ENCODE results near the gene TMCO4.

- no peak for TF ChIP-seq CTCF (conservative IDR thresholded peaks at IDR 0.05; ENCODE audit: low read length)
- TF ChIP-seq EZH2phosphoT487 (IDR thresholded peaks at IDR 0.05; ENCODE audit: borderline replicate concordance, low read depth, low read length), result no peak
Measured at GRCh38 chr1:19828546-19828945, 28.8 kb upstream of the TMCO4 start.
